Stimulated activated CD8-positive, alpha-beta memory T cell treated with anti-CD3 and anti-CD28 coated beads, Interleukin-7, amount 100 ng/mL, for 4 hours (primary cell): Measurements from ENCODE around the gene DMRT3.
A peak's percentile ranks its signal among the peaks of the same experiment; 100 is the strongest.

ENCODE experiments used
- DNase-seq, 2 donors: peaks; one replicate each; pipeline ENCODE4 v3.0.0-alpha.2; 2020; ENCODE audit warnings: low read depth in 2 of 2

DMRT3 gene

DNA sequence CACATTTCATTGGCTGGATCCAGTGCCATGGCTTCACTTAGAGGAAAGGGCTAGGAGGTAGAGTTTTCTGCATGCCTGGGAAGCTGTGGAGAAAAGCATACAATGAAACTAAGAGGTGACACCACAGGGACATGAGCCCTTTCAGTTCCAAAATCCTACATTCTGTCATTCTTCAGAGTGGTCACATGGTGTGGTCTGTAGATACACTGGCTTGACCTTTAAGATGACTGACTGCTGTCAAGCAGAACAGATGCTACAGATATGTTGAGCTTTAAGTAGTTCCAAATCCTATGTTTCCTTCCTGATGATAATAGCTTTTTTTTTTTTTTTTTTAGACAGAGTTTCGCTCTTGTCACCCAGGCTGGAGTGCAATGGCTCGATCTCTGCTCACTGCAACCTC, 26.2 kb downstream of the DMRT3 start:
- DNase-seq: no peak

DNA sequence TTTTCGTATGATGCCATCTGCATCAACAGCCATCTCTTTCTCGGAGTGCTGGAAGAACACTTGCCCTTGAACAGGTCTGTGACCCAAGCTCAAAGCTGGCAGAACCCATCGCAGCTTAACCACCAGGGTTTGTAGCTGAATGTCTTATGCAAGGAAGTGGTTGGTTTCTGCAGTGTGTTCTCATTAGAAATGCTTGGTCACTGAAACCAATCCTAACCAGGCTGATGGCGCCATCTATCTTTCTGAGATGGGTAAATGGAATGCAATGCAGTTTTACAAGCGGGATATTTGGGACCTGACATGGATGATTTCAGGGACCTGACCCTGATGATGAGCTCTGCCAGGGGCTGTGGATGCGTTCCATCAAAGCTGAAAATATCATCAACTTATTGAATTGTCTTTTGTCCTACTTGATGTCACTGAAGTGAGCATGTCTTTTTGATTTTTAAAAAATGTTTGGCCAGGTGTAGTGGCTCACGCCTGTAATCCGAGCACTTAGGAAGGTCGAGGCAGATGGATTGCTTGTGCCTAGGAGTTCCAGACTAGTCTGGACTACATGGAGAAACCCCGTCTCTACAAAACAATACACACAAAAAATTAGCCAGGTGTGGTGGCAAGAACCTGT, 28.7 kb downstream of the DMRT3 start:
- no peak for DNase-seq

DNA sequence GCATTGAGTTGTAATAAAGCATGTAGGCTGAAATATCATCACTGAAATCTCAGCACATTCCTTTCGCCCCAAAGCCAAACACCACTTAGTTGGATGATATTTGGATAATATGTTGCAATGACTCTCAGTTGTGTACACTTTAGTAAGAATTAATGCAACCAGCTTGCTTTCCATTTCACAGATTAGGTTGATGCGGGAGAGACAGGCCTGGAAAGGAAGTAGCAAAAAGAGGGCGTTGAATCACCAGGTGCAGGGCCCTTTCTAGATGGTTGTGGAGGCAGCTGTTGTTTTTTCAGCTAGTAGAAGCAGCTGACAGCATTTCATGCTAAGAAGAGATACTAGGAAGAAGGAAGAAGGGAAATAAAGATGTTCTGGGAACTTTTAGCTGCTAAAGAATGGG, 30.9 kb downstream of the DMRT3 start:
- DNase-seq: no peak

DNA sequence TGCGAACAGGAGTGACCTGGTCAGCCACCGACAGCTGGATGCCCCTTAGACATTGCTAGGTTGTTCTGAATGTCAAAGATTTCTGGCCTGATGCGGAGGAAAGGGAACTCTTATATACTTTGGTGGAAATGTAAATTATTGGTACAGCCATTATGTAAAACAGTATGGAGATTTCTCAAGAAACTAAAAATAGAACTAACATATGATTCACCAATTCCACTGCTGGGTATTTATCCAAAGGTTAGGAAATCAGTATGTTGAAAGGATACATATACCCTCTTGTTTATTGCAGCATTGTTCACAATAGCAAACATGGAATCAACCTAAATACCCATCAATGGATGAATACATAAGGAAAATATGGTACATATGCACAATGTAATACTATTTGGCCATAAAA, 31.8 kb downstream of the DMRT3 start:
- DNase-seq: no peak

DNA sequence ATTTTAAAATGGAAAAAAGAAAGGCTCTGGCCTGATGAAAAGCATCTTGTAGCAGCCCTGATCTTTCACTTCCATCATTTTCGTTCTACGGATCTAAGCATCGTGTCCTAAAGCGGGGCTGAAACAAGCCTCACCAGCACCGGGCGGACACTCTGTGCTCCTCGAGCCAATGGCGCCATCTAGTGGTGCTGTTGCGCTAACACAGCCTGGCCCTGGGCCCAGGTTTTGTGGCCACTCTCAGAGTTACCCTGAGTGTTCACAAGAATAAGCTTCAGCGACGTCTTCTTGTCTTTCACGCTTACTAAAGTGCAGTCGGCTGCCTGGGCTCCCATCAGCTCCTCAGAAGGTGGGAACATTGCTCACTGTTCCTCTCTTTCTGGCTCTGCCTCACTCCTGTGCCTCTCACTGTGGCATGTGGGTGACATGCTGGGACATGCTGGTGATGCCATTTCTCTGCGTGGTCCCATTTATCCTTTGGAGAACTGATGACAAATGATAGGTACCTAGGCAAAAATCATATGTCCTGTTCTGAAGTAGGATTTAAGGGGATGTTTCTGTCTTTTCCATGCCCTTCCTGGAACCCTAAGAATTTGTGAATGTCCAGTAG, 32.7 kb downstream of the DMRT3 start:
- peak; percentile 28 to 38 for DNase-seq

DNA sequence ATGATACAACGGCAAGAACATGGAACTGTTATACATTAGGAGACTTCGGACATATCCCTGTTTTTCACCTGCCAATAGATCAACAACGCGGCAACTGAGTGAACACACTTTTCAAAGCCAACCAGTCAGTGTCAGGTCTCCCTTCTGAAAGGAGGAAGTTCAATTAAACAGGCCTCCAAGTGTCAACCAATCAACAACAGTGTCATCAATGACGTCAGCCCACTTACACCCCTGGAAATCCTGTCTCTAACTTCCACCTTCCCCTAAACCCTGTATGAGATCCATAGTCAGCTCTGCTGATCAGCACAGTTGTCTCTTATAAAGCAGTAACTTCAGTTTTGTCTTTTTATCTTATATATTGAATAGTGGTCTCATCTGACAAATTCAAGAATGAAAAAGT, 36.6 kb downstream of the DMRT3 start:
- DNase-seq: no peak

DNA sequence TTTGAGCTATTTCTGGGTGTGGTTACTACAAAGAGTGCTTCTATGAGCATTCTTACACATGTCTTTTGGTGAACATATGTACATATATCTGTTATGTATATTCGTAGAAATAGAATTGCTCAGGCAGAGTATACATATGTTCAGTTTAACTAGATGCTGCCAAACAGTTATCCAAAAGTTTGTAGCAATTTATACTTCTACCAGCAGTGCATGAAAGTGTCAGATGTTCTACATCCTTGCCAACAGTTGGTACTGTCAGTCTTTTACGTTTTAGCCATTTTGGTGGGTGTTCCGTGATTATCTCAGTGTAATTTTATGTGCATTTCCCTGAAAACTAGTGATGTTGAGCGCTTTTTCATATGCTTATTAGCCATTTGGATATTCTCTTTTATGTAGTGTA, 37.8 kb downstream of the DMRT3 start:
- DNase-seq: no peak

DNA sequence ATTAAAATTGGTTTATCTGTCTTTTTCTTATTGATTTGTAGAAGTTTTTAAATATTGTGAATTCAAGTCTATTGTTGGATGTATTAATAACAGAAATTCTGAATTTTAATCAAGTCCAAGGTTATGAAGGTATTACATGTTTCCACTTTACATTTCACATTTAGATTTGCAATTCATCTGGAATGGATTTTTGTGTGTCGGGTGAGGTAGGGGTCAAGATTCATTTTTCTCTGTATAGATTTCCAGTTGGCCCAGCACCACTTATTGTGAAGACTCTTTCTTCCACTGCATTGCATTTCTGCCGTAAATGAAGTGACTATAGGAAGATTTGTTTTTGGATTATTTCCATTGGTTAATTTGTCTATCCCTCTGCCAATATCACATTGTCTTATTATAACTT, 38.2 kb downstream of the DMRT3 start:
- DNase-seq: no peak

DNA sequence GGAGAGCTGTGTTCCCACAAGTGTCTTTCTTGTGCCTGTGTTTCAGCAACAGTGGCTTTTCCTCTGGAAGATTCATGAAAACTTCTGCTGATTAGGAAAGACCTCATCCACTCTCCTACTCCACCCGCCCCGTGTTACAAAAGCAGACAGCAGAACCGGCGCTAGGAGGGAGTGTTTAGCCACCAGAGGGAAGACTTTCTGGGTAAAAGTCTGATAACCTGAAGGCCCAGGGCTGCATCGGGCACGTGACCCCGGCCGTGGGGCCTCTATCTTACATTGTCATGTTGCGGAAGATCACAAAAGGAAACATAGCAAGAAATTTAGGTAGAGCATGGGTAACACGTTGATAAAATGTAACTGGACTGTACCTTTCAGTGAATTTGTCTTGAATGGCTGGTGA, 41.7 kb downstream of the DMRT3 start:
- no peak for DNase-seq

DNA sequence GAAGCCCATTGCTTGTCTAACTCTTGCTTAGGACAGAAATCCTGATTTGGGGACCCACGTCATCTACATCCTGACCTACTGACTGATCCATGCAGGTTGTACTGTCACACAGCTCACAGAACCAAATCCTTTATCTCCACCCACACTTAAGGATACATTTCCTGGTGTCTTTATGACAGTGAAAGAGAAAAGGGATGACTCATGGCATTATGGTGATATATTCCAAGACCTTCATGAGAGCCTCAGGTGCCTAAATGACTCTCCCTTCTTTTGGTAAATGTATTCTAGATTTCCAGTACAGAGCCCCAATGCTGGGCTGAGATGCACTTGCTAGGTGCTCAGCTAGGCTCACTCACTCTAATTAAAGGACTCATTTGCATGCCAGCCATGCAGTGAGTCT, 47.7 kb downstream of the DMRT3 start:
- DNase-seq: no peak

DNA sequence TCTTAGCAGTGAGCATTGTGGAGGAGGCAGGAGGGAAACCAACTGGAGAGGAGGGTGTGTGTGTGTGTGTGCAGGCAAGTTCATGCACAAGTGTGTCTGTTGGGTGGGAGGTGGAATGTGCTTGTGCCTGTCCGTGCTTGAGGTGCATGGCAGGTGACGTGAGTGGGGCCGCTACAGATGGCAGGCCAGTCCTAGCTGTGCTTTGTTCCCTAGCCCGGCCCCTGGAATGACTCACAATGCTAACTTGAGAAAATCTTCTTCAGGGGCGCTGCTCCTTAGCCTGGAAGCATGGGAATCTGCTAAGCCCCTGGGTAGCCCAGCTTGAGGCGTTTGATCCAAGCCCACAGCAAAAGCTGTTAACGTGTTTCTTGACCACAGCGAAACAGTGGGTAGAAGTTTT, 48.7 kb downstream of the DMRT3 start:
- no peak for DNase-seq

DNA sequence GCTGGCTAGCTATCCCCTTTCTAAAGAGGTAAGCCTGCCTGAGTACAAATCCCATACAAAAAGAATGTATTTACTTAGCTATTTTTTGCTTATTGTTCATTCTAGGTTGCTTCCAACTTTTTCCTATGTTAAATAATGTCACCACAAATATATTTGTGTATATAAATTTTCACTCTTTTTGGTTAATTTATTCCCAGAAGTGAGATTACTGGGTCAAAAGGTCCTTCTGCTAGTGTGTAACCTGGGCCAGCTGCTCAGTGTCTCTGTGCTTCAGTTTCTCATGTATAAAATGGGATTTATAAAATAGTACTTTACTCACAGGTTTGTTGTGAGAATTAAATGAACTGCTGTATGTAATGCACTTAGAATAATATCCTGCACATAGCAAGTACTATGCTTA, 49.8 kb downstream of the DMRT3 start:
- DNase-seq: no peak

DNA sequence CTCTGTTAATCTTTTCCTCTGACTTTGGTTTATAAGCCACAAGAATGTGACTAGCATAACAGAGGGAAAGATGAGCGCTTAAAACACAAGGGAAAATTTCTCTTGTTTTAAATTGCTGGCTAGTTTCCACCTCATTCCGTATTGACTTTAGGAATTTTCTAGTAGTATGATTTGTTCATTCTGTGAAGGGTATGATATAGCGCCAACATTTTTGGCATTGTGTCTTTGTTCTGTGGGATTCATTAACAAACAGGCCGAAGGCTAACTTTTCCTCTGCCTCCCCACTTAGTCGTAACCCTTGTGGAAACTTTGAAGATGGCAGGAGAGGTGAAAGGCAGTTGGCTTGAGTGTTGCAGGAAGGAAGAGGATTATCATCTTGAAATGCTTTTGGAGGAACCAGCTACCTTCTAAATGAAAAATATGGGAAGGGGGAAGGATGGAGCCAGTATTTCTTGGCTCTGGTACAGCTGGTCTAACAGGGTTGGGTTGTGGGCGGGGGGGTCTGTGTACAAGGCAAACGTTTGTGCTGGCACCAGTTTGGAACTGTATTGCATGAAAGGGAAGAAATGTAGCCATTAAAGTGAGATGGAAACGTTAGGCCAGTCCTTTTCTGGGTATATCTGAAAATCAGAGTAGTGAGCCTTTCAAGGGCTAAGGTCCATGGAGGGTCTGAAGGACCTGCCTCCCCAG, 52.2 kb downstream of the DMRT3 start:
- DNase-seq: no peak

DNA sequence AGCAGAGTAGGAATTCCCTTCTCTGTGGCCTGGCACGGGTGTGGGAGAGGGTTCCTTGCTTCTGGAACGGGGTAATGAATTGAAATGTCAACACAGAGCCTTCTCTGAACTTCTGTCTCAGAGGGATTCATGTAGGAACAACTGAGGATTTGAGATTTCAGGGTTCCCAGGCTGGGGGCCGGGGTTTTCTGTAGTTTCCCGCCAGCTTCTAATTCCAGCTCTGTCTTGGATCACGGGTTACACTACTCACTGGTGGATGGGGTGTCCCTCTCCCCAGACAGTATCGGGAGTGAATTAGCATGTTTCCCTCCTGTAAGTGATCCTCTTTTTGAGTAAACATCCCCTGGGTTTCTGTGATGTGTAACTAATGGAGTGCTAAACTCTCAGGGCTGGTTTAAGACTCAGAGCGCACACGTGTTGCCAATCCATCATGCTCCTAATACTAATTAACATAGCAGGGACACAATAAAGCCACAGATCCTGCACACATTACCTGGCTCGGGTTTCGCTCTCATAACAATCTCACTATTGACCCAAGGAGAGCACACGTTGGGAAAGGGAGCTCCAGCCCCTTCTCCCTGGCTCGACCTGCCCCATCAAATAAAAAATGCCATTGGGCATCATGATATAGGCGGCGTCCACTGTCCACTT, 55.6 kb downstream of the DMRT3 start:
- DNase-seq: no peak

DNA sequence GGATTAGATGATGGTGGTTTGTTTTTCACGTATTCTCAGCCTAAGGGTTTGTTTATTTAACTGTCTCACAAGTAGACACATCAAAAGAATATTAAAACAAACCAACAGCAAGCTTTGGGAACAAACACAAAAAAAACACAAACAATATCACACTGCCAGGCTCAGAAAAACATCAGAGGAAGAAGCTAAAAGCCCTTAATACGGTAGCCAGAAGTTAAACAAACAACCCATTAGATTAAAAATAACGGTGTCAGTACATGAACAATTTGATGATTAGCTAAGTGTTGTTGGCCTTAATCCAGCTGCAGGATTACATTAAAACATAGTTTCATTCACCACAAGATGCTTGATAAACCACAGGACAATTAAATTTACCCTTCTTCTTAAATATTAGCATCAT, 57.8 kb downstream of the DMRT3 start:
- DNase-seq: no peak

DNA sequence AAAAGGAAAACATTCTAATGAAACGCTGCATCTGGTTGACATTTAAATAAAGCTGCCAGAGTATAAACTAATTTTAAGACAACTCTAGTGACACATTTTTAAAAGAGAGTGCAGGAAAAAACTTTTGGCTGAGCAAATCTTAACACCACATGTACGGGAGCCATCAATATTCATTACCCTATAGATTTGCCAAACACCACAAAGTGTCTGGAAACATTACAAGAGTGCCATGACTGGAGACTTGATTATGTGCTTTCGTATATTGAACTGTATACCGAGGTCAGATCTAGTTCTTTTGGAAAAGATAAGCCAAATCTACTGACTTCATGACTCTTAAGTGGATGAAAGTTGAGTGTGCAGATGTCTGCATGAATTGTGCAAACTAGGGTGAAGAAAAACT, 63.1 kb downstream of the DMRT3 start:
- no peak for DNase-seq
